ENCODE measurements around the gene FAM177A1. TPM values are rescaled to one million over a fixed set of nuclear protein-coding genes. Genes with fewer than 3 reads are reported as not detected.
A peak's percentile ranks its signal among the peaks of the same experiment; 100 is the strongest.

Gene FAM177A1
- total and polyA plus RNA-seq, 2 of the 13 experiments (the other 11 are each of a cell fraction or from before 2014, with no cell fraction given) = 72.9 to 119 TPM

DNA sequence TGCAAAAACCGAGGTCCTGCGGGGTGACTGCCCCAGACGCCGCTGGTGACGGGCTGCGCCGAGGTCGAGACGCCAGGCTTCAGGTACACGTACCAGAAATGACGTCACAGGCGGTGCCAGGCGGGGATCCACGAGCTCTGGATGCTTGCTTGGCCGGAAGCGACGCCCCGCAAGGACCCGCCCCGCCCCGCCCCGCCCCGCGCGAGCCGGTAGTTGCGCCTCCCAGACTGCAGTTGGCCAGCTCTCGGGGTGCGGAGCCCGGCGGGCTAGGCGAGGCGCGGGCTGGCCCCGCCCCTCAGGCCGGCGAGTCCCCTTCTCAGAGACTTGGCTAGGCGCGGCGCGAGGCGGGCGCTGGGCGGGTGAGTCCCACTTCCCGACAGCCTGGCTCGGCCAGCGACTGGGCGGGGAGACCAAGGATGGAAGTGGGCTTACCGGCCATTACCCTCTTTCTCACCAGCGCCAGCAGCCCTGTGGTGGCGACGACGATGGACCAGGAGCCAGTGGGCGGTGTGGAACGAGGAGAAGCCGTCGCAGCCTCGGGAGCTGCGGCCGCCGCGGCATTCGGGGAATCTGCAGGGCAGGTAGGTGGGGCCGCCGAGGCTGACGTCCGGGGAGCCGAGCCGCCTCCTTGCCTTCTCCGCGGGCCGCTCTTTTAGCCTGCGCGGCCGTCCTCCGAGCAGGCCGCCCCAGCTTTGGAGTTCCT lies at the start of gene FAM177A1 (continued):
- TF ChIP-seq CREM (IDR thresholded peaks at IDR 0.05) = peak; percentile 98
- peak; percentile 85 for TF ChIP-seq CREM (CRISPR knock-in tag; IDR thresholded peaks at IDR 0.05)
- peak; percentile 100 for TF ChIP-seq ZNF501 (CRISPR knock-in tag; IDR thresholded peaks at IDR 0.05)
- peak; percentile 88 for TF ChIP-seq ZBTB7B (CRISPR knock-in tag; IDR thresholded peaks at IDR 0.05)
- TF ChIP-seq ZNF543 (CRISPR knock-in tag; IDR thresholded peaks at IDR 0.05) = peak; percentile 97; the same call in 1 of the 2 replicates
- peak; percentile 95 for TF ChIP-seq MED13 (CRISPR knock-in tag; IDR thresholded peaks at IDR 0.05)
- TF ChIP-seq TCF7L2 (IDR thresholded peaks at IDR 0.05; ENCODE audit: low read depth, low read length) = no peak
- TF ChIP-seq, protein P1, sequence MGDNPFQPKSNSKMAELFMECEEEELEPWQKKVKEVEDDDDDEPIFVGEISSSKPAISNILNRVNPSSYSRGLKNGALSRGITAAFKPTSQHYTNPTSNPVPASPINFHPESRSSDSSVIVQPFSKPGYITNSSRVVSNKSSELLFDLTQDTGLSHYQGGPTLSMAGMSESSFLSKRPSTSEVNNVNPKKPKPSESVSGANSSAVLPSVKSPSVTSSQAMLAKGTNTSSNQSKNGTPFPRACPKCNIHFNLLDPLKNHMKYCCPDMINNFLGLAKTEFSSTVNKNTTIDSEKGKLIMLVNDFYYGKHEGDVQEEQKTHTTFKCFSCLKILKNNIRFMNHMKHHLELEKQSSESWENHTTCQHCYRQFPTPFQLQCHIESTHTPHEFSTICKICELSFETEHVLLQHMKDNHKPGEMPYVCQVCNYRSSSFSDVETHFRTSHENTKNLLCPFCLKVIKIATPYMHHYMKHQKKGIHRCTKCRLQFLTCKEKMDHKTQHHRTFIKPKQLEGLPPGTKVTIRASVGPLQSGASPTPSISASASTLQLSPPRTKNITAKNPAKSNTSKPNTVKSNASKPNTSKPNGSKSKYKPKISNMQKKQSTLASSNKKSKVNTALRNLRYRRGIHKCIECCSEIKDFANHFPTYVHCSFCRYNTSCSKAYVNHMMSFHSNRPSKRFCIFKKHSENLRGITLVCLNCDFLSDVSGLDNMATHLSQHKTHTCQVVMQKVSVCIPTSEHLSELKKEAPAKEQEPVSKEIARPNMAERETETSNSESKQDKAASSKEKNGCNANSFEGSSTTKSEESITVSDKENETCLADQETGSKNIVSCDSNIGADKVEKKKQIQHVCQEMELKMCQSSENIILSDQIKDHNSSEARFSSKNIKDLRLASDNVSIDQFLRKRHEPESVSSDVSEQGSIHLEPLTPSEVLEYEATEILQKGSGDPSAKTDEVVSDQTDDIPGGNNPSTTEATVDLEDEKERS (CRISPR knock-in tag; IDR thresholded peaks at IDR 0.05) = peak; percentile 65
- no peak for TF ChIP-seq NFE2L2 (IDR thresholded peaks at IDR 0.05; ENCODE audit: low read length)
- TF ChIP-seq, protein P2, sequence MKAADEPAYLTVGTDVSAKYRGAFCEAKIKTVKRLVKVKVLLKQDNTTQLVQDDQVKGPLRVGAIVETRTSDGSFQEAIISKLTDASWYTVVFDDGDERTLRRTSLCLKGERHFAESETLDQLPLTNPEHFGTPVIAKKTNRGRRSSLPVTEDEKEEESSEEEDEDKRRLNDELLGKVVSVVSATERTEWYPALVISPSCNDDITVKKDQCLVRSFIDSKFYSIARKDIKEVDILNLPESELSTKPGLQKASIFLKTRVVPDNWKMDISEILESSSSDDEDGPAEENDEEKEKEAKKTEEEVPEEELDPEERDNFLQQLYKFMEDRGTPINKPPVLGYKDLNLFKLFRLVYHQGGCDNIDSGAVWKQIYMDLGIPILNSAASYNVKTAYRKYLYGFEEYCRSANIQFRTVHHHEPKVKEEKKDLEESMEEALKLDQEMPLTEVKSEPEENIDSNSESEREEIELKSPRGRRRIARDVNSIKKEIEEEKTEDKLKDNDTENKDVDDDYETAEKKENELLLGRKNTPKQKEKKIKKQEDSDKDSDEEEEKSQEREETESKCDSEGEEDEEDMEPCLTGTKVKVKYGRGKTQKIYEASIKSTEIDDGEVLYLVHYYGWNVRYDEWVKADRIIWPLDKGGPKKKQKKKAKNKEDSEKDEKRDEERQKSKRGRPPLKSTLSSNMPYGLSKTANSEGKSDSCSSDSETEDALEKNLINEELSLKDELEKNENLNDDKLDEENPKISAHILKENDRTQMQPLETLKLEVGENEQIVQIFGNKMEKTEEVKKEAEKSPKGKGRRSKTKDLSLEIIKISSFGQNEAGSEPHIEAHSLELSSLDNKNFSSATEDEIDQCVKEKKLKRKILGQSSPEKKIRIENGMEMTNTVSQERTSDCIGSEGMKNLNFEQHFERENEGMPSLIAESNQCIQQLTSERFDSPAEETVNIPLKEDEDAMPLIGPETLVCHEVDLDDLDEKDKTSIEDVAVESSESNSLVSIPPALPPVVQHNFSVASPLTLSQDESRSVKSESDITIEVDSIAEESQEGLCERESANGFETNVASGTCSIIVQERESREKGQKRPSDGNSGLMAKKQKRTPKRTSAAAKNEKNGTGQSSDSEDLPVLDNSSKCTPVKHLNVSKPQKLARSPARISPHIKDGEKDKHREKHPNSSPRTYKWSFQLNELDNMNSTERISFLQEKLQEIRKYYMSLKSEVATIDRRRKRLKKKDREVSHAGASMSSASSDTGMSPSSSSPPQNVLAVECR (CRISPR knock-in tag; IDR thresholded peaks at IDR 0.05; ENCODE audit: borderline replicate concordance) = peak; percentile 99
- peak; percentile 91 for TF ChIP-seq THAP11 (CRISPR knock-in tag; IDR thresholded peaks at IDR 0.05)
- TF ChIP-seq ZBTB8A (CRISPR knock-in tag; IDR thresholded peaks at IDR 0.05; ENCODE audit: borderline replicate concordance, low read depth) = no peak
- TF ChIP-seq IKZF4 (CRISPR knock-in tag; IDR thresholded peaks at IDR 0.05; ENCODE audit: borderline replicate concordance, low read depth, not compliant biosample characterization) = peak; percentile 66
- peak; percentile 98 for TF ChIP-seq ZNF274 (CRISPR knock-in tag; IDR thresholded peaks at IDR 0.05)
- TF ChIP-seq ZFP36L1 (CRISPR knock-in tag; IDR thresholded peaks at IDR 0.05) = peak; percentile 98
- peak; percentile 94 for TF ChIP-seq RFXAP (CRISPR knock-in tag; IDR thresholded peaks at IDR 0.05; ENCODE audit: borderline replicate concordance)
- TF ChIP-seq ZNF350 (CRISPR knock-in tag; IDR thresholded peaks at IDR 0.05; ENCODE audit: borderline replicate concordance, low read depth) = peak; percentile 95; the same call in 1 of the 2 replicates
- peak; percentile 97 for TF ChIP-seq ZNF780A (CRISPR knock-in tag; IDR thresholded peaks at IDR 0.05)
- TF ChIP-seq, protein P3, sequence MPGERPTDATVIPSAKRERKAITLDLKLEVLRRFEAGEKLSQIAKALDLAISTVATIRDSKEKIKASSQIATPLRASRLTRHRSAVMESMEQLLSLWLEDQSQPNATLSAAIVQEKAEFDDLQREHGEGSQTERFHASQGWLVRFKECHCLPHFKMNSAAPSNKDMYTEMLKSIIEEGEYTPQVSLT (CRISPR knock-in tag; IDR thresholded peaks at IDR 0.05; ENCODE audit: borderline replicate concordance, low read depth) = no peak; the same call in 1 of the 2 replicates
- TF ChIP-seq JUNB (CRISPR knock-in tag; IDR thresholded peaks at IDR 0.05; ENCODE audit: borderline replicate concordance) = no peak
- TF ChIP-seq NR2F6 (IDR thresholded peaks at IDR 0.05) = no peak
- TF ChIP-seq NR2F6 (CRISPR knock-in tag; IDR thresholded peaks at IDR 0.05) = peak; percentile 35; the same call in 1 of the 2 replicates
- TF ChIP-seq ZNF747 (CRISPR knock-in tag; IDR thresholded peaks at IDR 0.05; ENCODE audit: borderline replicate concordance) = peak; percentile 99
- no peak; the same call in 1 of the 2 replicates for TF ChIP-seq ZKSCAN5 (CRISPR knock-in tag; IDR thresholded peaks at IDR 0.05)
